Keratinocyte (primary cell): ENCODE results near the gene INA. TPM values are rescaled to one million over a fixed set of nuclear protein-coding genes. Genes with fewer than 3 reads are reported as not detected.

Experiments used
- DNase-seq: peaks from one replicate; pipeline ENCODE4 v3.0.0-alpha.2; 2011; ENCODE audit warnings: low read depth, missing footprints, low spot score
- FAIRE-seq: peaks from 2 replicates; lab custom pipeline; 2011; peaks lifted over from hg19 to GRCh38; lab: Jason Lieb, UNC
- H2AFZ ChIP-seq: 2 replicates; pipeline ENCODE4 v1.6.0; 2012; ENCODE audit warnings: low read length, control low read depth, inconsistent platforms; ENCODE audit not compliant: control insufficient read depth
- H3K27ac ChIP-seq: 2 replicates; pipeline ENCODE4 v1.5.1; 2011; ENCODE audit warnings: low read length; ENCODE audit not compliant: control insufficient read depth, insufficient read depth
- H3K27me3 ChIP-seq: 3 replicates; pipeline ENCODE4 v1.6.0; 2011; ENCODE audit warnings: low read length; ENCODE audit not compliant: control insufficient read depth, insufficient read depth; ENCODE audit errors: extremely low read depth
- H3K36me3 ChIP-seq, 2 experiments: 2 replicates in 1 of 2; 3 replicates in 1 of 2; pipeline ENCODE4 v1.5.1; 2011; ENCODE audit warnings: low read length in 2 of 2, mild to moderate bottlenecking in 1 of 2; ENCODE audit not compliant: control insufficient read depth in 2 of 2, insufficient read depth in 2 of 2; ENCODE audit errors: extremely low read depth in 1 of 2
- H3K4me1 ChIP-seq: 3 replicates; pipeline ENCODE4 v1.5.1; 2011; ENCODE audit warnings: low read length; ENCODE audit not compliant: control insufficient read depth, insufficient read depth; ENCODE audit errors: extremely low read depth
- H3K4me2 ChIP-seq: 3 replicates; pipeline ENCODE4 v1.6.0; 2011; ENCODE audit warnings: low read depth, low read length; ENCODE audit not compliant: control insufficient read depth, insufficient read depth; ENCODE audit errors: extremely low read depth
- H3K4me3 ChIP-seq, 3 experiments: fragments of 200-600 bp in 1 of 3; sonication (generic) in 1 of 3; 2 replicates in 2 of 3; 3 replicates in 1 of 3; pipeline ENCODE4 v1.5.1; 2011 to 2016; ENCODE audit warnings: low read length in 3 of 3, mild to moderate bottlenecking in 3 of 3, control low read depth in 2 of 3, inconsistent platforms in 1 of 3, low read depth in 1 of 3, mixed read lengths in 1 of 3, mixed run types in 1 of 3, moderate library complexity in 1 of 3; ENCODE audit not compliant: control insufficient read depth in 2 of 3, insufficient read depth in 2 of 3; ENCODE audit errors: extremely low read depth in 1 of 3
- H3K79me2 ChIP-seq: 2 replicates; pipeline ENCODE4 v1.6.0; 2012; ENCODE audit warnings: low read length; ENCODE audit not compliant: control insufficient read depth, insufficient read depth
- H3K9ac ChIP-seq: 3 replicates; pipeline ENCODE4 v1.6.0; 2011; ENCODE audit warnings: low read length; ENCODE audit not compliant: control insufficient read depth, insufficient read depth; ENCODE audit errors: extremely low read depth
- H3K9me1 ChIP-seq: 3 replicates; pipeline ENCODE4 v1.6.0; 2011; ENCODE audit warnings: low read length; ENCODE audit not compliant: control insufficient read depth, insufficient read depth; ENCODE audit errors: extremely low read depth
- H3K9me3 ChIP-seq: 2 replicates; pipeline ENCODE4 v1.5.1; 2012; ENCODE audit warnings: low read depth, low read length; ENCODE audit not compliant: control insufficient read depth
- H4K20me1 ChIP-seq: 3 replicates; pipeline ENCODE4 v1.6.0; 2011; ENCODE audit warnings: low read length; ENCODE audit not compliant: control insufficient read depth, insufficient read depth; ENCODE audit errors: extremely low read depth
- EZH2 ChIP-seq: IDR thresholded peaks from one replicate; pipeline ENCODE4 v1.6.1; 2012; ENCODE audit warnings: inconsistent platforms, mild to moderate bottlenecking, low read length, moderate library complexity
- dilution Hi-C: fragments of 300-500 bp; cut with MboI; formaldehyde crosslinking; loops from one replicate; pipeline ENCODE4 v1.7.0; 2020; ENCODE audit warnings: low sequenced_read_pairs; ENCODE audit not compliant: extremely low pct_ligation_motif_present
- polyA plus RNA-seq, 5 experiments: library from polyadenylated mRNA; depleted of rRNA in 3 of 5; stranded (reverse) in 3 of 5; stranded (forward) in 1 of 5; unstranded in 1 of 5; fragments of >200 nt; gene quantifications; 1 replicate in 1 of 5; 2 replicates in 3 of 5; 3 replicates in 1 of 5; pipeline versions ENCODE4 v1.2.1 to v1.2.3, GENCODE V29; 2011 to 2012; ENCODE audit warnings: missing spikeins in 2 of 5, low read depth in 1 of 5, low replicate concordance in 1 of 5
- TF ChIP-seq, protein P1 (sequence below), 3 experiments: IDR thresholded peaks in 1 of 3; conservative IDR thresholded peaks in 1 of 3; optimal IDR thresholded peaks in 1 of 3; 2 replicates in 2 of 3; 3 replicates in 1 of 3; pipeline versions ENCODE3 to v1.5.1; 2011; ENCODE audit warnings: low read length in 3 of 3, mild to moderate bottlenecking in 3 of 3, moderate library complexity in 2 of 3, control low read depth in 1 of 3, inconsistent platforms in 1 of 3; ENCODE audit not compliant: insufficient read depth in 2 of 3; ENCODE audit errors: extremely low read depth in 1 of 3

The INA gene
- polyA plus RNA-seq, 1 donor (not counting 4 experiments of a cell fraction or from before 2014, with no cell fraction given): 4.6 TPM

DNA sequence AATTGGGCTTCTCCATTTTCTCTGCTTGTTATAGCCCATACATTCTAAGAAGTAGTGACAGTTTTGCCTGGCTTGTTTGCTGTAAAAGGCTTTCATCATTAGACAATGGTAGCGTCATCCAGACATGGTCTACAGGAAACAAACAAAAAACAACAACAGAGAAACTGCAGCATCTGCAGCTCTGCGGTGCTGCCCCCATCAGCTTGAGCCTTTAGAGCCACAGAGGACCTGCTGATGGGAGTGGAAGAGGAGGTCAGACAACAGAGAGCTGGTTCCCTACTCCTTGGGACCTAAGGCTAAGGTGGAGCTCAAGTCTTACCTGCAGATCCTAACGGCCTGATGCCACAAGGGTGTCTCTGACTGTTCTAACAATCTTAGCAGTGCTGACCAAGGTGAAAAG is 3.1 kb downstream of the INA start:
- Histone ChIP-seq H3K9ac (no peak overlapping the region), H3K4me3 (no peak overlapping the region), H3K4me2 (no peak overlapping the region), H2AFZ (no peak overlapping the region), H3K9me3 (no peaks in the 10 kb centered on the region), H3K79me2 (no peaks in the 10 kb centered on the region), H3K9me1 (no peaks in the 10 kb centered on the region), H3K27me3 (peaks cover 48% of the 10 kb centered on the region), H3K36me3 (no peaks in the 10 kb centered on the region), H3K4me1 (peaks cover 4% of the 10 kb centered on the region), H3K27ac (no peak overlapping the region), H4K20me1 (no peaks in the 10 kb centered on the region)
- TF ChIP-seq EZH2: no peak
- TF ChIP-seq, protein P1, sequence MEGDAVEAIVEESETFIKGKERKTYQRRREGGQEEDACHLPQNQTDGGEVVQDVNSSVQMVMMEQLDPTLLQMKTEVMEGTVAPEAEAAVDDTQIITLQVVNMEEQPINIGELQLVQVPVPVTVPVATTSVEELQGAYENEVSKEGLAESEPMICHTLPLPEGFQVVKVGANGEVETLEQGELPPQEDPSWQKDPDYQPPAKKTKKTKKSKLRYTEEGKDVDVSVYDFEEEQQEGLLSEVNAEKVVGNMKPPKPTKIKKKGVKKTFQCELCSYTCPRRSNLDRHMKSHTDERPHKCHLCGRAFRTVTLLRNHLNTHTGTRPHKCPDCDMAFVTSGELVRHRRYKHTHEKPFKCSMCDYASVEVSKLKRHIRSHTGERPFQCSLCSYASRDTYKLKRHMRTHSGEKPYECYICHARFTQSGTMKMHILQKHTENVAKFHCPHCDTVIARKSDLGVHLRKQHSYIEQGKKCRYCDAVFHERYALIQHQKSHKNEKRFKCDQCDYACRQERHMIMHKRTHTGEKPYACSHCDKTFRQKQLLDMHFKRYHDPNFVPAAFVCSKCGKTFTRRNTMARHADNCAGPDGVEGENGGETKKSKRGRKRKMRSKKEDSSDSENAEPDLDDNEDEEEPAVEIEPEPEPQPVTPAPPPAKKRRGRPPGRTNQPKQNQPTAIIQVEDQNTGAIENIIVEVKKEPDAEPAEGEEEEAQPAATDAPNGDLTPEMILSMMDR (optimal IDR thresholded peaks at IDR 0.05 in 1 of 3, IDR thresholded peaks at IDR 0.05 in 1 of 3, conservative IDR thresholded peaks at IDR 0.05 in 1 of 3; ENCODE audit: extremely low read depth in 1 of 3, insufficient read depth in 2 of 3, low read length in 3 of 3): no peak
- dilution Hi-C loops: no loop called here
- no peak for DNase-seq
- no peak for FAIRE-seq

DNA sequence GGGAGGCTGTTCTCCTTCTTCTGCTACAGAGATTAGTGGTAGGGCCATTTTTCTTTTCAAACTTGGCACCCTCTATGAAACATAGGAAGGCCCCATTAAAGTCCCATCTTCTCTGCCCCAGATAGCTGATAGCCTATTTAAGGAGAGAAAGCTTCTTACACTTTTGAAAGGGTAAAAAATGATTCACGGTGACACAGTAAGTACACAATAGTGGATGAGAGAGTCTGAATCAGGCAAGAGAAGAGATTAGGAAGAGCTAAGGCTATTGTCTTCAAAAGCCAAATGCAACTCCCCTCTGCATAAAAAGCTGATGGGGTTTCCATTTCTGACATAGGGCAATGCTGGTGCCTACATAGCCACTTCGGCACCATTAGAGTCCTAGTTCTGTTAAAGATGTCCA is 3.6 kb downstream of the INA start:
- dilution Hi-C loops: no loop called here
- H3K79me2 ChIP-seq: no peaks in the 10 kb centered on the region
- no peaks in the 10 kb centered on the region for H4K20me1 ChIP-seq
- H2AFZ ChIP-seq: no peak overlapping the region
- DNase-seq (no peak), FAIRE-seq (no peak)
- H3K9me3 ChIP-seq: no peaks in the 10 kb centered on the region
- no peak for TF ChIP-seq EZH2
- TF ChIP-seq, protein P1 (optimal IDR thresholded peaks at IDR 0.05 in 1 of 3, IDR thresholded peaks at IDR 0.05 in 1 of 3, conservative IDR thresholded peaks at IDR 0.05 in 1 of 3; ENCODE audit: extremely low read depth in 1 of 3, insufficient read depth in 2 of 3, low read length in 3 of 3): no peak
- H3K27me3 ChIP-seq: peaks cover 48% of the 10 kb centered on the region
- no peak overlapping the region for H3K4me3 ChIP-seq
- H3K27ac ChIP-seq: no peak overlapping the region
- H3K9ac ChIP-seq: no peak overlapping the region
- no peaks in the 10 kb centered on the region for H3K36me3 ChIP-seq
- H3K9me1 ChIP-seq: no peaks in the 10 kb centered on the region
- peaks cover 4% of the 10 kb centered on the region for H3K4me1 ChIP-seq
- no peak overlapping the region for H3K4me2 ChIP-seq
